Activated B cell treated with CpG ODN at 0.5 μM for 24 hours (primary cell): ENCODE results near the gene TLR9. TPM values are rescaled to one million over a fixed set of nuclear protein-coding genes. Genes with fewer than 3 reads are reported as not detected.

Experiments used
- ATAC-seq: fragments of 200-7000 bp; cut with Tn5 transposase; one replicate; pipeline ENCODE4 v1.10.0; 2021; ENCODE audit warnings: low read depth, mild to moderate bottlenecking, moderate library complexity
- CTCF ChIA-PET: fragments of 350-600 bp; sonication (Branson Sonifier 250); formaldehyde crosslinking; loops from one replicate; lab custom pipeline; 2021; ENCODE audit warnings: antibody characterized with exemption; lab: Charles Lee
- POLR2A ChIA-PET: fragments of 350-600 bp; sonication (Branson Sonifier 250); formaldehyde crosslinking; loops from one replicate; lab custom pipeline; 2021; ENCODE audit warnings: antibody characterized with exemption; lab: Charles Lee
- DNase-seq: peaks from one replicate; pipeline ENCODE4 v3.0.0; 2022
- H3K27ac Mint-ChIP-seq: one replicate; pipeline ENCODE4 v1.8.0; 2020; ENCODE audit warnings: mixed read lengths
- H3K27me3 Mint-ChIP-seq: one replicate; pipeline ENCODE4 v1.8.0; 2021; ENCODE audit warnings: mixed read lengths
- H3K36me3 Mint-ChIP-seq: one replicate; pipeline ENCODE4 v1.8.0; 2021; ENCODE audit warnings: low read depth, mixed read lengths
- H3K4me1 Mint-ChIP-seq: one replicate; pipeline ENCODE4 v1.8.0; 2021; ENCODE audit warnings: mixed read lengths
- H3K4me3 Mint-ChIP-seq: one replicate; pipeline ENCODE4 v1.8.0; 2020; ENCODE audit warnings: mild to moderate bottlenecking, mixed read lengths
- H3K9me3 Mint-ChIP-seq: one replicate; pipeline ENCODE4 v1.8.0; 2020; ENCODE audit warnings: mixed read lengths
- CTCF ChIP-seq: fragments of 200-600 bp; IDR thresholded peaks from one replicate; pipeline ENCODE4 v1.8.0; 2022; ENCODE audit warnings: antibody characterized with exemption, mild to moderate bottlenecking
- intact Hi-C: fragments of 100-400 bp; cut with micrococcal nuclease; formaldehyde crosslinking; loops from one replicate; pipeline ENCODE4 v1.15.1; 2024
- total RNA-seq: library from RNA; stranded (reverse); gene quantifications from 2 replicates; pipeline ENCODE4 v1.2.3, GENCODE V29; 2022

Gene TLR9
- total RNA-seq, 1 donor from 2014 or later: 10.4 TPM

GRCh38 chr3:52253314-52254304 is 28.2 kb upstream of the TLR9 start:
- DNase-seq: peak; percentile 58
- Mint-ChIP-seq H3K36me3 (peaks cover 77% of the 10 kb centered on the region), H3K9me3 (no peaks in the 10 kb centered on the region), H3K27ac (peak overlapping the region; percentile 97), H3K4me1 (peaks cover 42% of the 10 kb centered on the region), H3K4me3 (peak overlapping the region; percentile 76), H3K27me3 (no peaks in the 10 kb centered on the region)
- ATAC-seq: peak; percentile 96
- ChIA-PET POLR2A (interaction anchor here (0.6 to 6.0 kb wide), 18 partner anchors 10 to 311 kb away, joined by 3 to 88 read pairs (median 5); partner anchors contain the start of genes ACY1, GLYCTK, POC1A and TLR9), CTCF (interaction anchor here (0.6 to 3.5 kb wide), 12 partner anchors 9 to 1904 kb away, joined by 3 to 32 read pairs (median 5); partner anchors contain the start of genes TLR9 and WDR82)
- intact Hi-C loops: loop anchor here (1.0 kb wide), 8 partner anchors 9 to 34 kb away; partner anchors contain the start of genes GLYCTK, TLR9, TWF2 and WDR82
- no peak for TF ChIP-seq CTCF

DNA sequence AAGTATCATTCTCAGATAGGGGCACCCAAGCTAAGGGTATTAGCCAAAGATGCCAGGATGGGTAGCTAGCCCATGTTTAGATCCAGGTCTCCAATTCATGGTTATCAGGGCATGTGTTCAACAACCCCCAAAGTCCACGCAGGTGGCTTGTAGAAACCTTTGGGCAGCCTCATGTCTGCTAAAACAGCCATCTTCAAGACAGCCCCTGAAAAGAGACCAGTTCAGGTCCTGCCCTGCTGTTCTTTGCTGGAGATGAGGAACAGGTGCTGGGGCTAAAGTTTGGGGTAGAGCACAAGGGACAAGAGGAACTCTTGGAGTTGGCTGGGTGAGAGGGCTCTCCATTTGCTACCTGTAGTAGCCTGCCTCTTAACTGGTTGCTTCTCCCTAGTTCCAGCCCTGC is 24.7 kb upstream of the TLR9 start:
- no peak for DNase-seq
- Mint-ChIP-seq H3K4me1 (peaks cover 57% of the 10 kb centered on the region), H3K27ac (peak overlapping the region; percentile 54), H3K36me3 (peaks cover 55% of the 10 kb centered on the region), H3K27me3 (no peaks in the 10 kb centered on the region), H3K4me3 (no peak overlapping the region), H3K9me3 (no peaks in the 10 kb centered on the region)
- intact Hi-C loops: no loop called here
- ATAC-seq: no peak
- POLR2A ChIA-PET: interaction anchor here (2.2 to 4.3 kb wide), 2 partner anchors 10 to 38 kb away, joined by 9 to 51 read pairs; partner anchors contain the start of genes GLYCTK and TWF2
- CTCF ChIA-PET: interaction anchor here (1.2 kb wide), 1 partner anchor 19 kb away, joined by 3 read pairs; no protein-coding TSS in a partner anchor
- no peak for TF ChIP-seq CTCF

GRCh38 chr3:52249683-52250082 is 24.2 kb upstream of the TLR9 start:
- ATAC-seq: no peak
- Mint-ChIP-seq H3K4me1 (peaks cover 61% of the 10 kb centered on the region), H3K27me3 (no peaks in the 10 kb centered on the region), H3K4me3 (no peak overlapping the region), H3K27ac (peak overlapping the region; percentile 54), H3K9me3 (no peaks in the 10 kb centered on the region), H3K36me3 (peaks cover 52% of the 10 kb centered on the region)
- POLR2A ChIA-PET: interaction anchor here (0.5 to 2.2 kb wide), 2 partner anchors 24 to 39 kb away, joined by 4 to 9 read pairs; partner anchors contain the start of gene GLYCTK
- CTCF ChIA-PET: no interaction called here
- intact Hi-C loops: no loop called here
- no peak for DNase-seq
- no peak for TF ChIP-seq CTCF

GRCh38 chr3:52248816-52249547 is 23.5 kb upstream of the TLR9 start:
- Mint-ChIP-seq H3K9me3 (no peaks in the 10 kb centered on the region), H3K4me3 (no peak overlapping the region), H3K36me3 (peaks cover 45% of the 10 kb centered on the region)

More at GRCh38 chr3:52248816-52249547, 23.5 kb upstream of the TLR9 start:
- ATAC-seq (no peak), DNase-seq (no peak)
- peak overlapping the region; percentile 68 for H3K27ac Mint-ChIP-seq
- peaks cover 63% of the 10 kb centered on the region for H3K4me1 Mint-ChIP-seq
- ChIA-PET CTCF (interaction anchor here (1.4 kb wide), 1 partner anchor 17 kb away, joined by 5 read pairs; no protein-coding TSS in a partner anchor), POLR2A (interaction anchor here (0.5 to 2.2 kb wide), 4 partner anchors 10 to 40 kb away, joined by 4 to 9 read pairs (median 8); partner anchors contain the start of genes GLYCTK and TWF2)
- H3K27me3 Mint-ChIP-seq: no peaks in the 10 kb centered on the region
- intact Hi-C loops: loop anchor here (1.0 kb wide), 1 partner anchor 10 kb away; the partner anchor contains the start of gene TWF2
- no peak for TF ChIP-seq CTCF
